K562 (cell line): ENCODE data around the gene CDC42BPB.

Experiments
- BCL6 ChIP-seq: fragments of 250-450 bp; sonication (Bioruptor Pico); IDR thresholded peaks from 2 replicates; pipeline ENCODE4 v1.4.0; 2020
- CHCHD3 ChIP-seq: fragments of 250-450 bp; sonication (Bioruptor Pico); IDR thresholded peaks from 2 replicates; pipeline ENCODE4 v2.1.2; 2022; ENCODE audit warnings: mild to moderate bottlenecking
- EGR1 ChIP-seq: fragments of 450-650 bp; conservative IDR thresholded peaks from 2 replicates; pipeline ENCODE4 v1.6.1; 2017; ENCODE audit warnings: mild to moderate bottlenecking
- FOXJ3 ChIP-seq: sonication (generic); formaldehyde crosslinking; IDR thresholded peaks from 2 replicates; pipeline ENCODE4 v1.4.0; 2020; ENCODE audit warnings: mild to moderate bottlenecking, missing genetic modification reagents
- GABPB1 ChIP-seq: sonication (generic); formaldehyde crosslinking; IDR thresholded peaks from 2 replicates; pipeline ENCODE4 v1.8.0; 2022; ENCODE audit warnings: mild to moderate bottlenecking, missing genetic modification reagents
- NFE2 ChIP-seq: IDR thresholded peaks from 2 replicates; pipeline ENCODE4 v1.6.1; 2014; ENCODE audit warnings: antibody characterized with exemption, low read depth
- POLR2AphosphoS5 ChIP-seq: IDR thresholded peaks from 2 replicates; pipeline ENCODE4 v1.6.1; 2011; ENCODE audit warnings: mild to moderate bottlenecking, low read depth, low read length, moderate library complexity; ENCODE audit not compliant: control insufficient read depth, insufficient read depth
- SAFB2 ChIP-seq: fragments of 200-400 bp; formaldehyde crosslinking; IDR thresholded peaks from 2 replicates; pipeline ENCODE4 v1.6.1; 2018; ENCODE audit warnings: borderline replicate concordance, low read length, low read depth, moderate library complexity; ENCODE audit not compliant: severe bottlenecking
- U2AF2 ChIP-seq: fragments of 200-400 bp; formaldehyde crosslinking; optimal IDR thresholded peaks from 2 replicates; pipeline ENCODE3; 2017; ENCODE audit warnings: low read depth, mild to moderate bottlenecking, low read length
- TF ChIP-seq, protein P1 (sequence below), 3 experiments: IDR thresholded peaks in 2 of 3; conservative IDR thresholded peaks in 1 of 3; 2 replicates each; pipeline ENCODE4 v1.5.1; 2011 to 2012; ENCODE audit warnings: low read length in 3 of 3, mild to moderate bottlenecking in 3 of 3, control low read depth in 2 of 3, improper control_type of control experiment in 1 of 3, inconsistent platforms in 1 of 3, low read depth in 1 of 3, mixed read lengths in 1 of 3, moderate library complexity in 1 of 3; ENCODE audit not compliant: insufficient read depth in 2 of 3

DNA sequence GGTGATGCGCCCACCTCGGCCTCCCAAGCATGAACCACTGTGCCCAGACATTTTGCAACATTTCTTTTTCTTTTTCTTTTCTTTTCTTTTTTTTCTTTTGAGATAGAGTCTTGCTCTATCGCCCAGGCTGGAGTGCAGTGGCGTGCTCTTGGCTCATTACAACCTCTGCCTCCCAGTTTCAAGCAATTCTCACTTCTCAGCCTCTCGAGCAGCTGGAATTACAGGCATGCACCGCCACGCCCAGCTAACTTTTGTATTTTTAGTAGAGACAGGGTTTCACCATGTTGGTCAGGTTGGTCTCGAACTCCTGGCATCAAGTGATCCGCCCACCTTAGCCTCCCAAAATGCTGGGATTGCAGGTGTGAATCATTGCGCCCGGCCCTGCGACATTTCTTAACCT, 7.6 kb upstream of the CDC42BPB start:
- TF ChIP-seq SAFB2 (no peak), POLR2AphosphoS5 (no peak), EGR1 (no peak), FOXJ3 (CRISPR knock-in tag) (no peak), BCL6 (no peak), U2AF2 (no peak), GABPB1 (no peak), NFE2 (no peak), CHCHD3 (no peak)
- TF ChIP-seq, protein P1, sequence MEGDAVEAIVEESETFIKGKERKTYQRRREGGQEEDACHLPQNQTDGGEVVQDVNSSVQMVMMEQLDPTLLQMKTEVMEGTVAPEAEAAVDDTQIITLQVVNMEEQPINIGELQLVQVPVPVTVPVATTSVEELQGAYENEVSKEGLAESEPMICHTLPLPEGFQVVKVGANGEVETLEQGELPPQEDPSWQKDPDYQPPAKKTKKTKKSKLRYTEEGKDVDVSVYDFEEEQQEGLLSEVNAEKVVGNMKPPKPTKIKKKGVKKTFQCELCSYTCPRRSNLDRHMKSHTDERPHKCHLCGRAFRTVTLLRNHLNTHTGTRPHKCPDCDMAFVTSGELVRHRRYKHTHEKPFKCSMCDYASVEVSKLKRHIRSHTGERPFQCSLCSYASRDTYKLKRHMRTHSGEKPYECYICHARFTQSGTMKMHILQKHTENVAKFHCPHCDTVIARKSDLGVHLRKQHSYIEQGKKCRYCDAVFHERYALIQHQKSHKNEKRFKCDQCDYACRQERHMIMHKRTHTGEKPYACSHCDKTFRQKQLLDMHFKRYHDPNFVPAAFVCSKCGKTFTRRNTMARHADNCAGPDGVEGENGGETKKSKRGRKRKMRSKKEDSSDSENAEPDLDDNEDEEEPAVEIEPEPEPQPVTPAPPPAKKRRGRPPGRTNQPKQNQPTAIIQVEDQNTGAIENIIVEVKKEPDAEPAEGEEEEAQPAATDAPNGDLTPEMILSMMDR (IDR thresholded peaks at IDR 0.05 in 2 of 3, conservative IDR thresholded peaks at IDR 0.05 in 1 of 3; ENCODE audit: insufficient read depth in 2 of 3, low read depth in 1 of 3, low read length in 3 of 3), result no peak
